GM15510 (cell line): ENCODE results near the gene MMS19.
A peak's percentile ranks its signal among the peaks of the same experiment; 100 is the strongest.

Source experiments
- POLR2A ChIP-seq: IDR thresholded peaks from 3 replicates; pipeline ENCODE4 v1.6.1; 2011; ENCODE audit warnings: borderline replicate concordance; ENCODE audit not compliant: insufficient read length; ENCODE audit errors: extremely low read depth

MMS19 gene

GRCh38 chr10:97463363-97464132, 34.7 kb downstream of the MMS19 start:
- TF ChIP-seq POLR2A = no peak

- no peak for TF ChIP-seq POLR2A
These were observed 35.9 kb downstream of the MMS19 start for GRCh38 chr10:97462309-97462708.

GRCh38 chr10:97459933-97460332, 38.3 kb downstream of the MMS19 start:
- no peak for TF ChIP-seq POLR2A

- TF ChIP-seq POLR2A = no peak
These were observed 39.1 kb downstream of the MMS19 start for GRCh38 chr10:97459111-97459510.

- TF ChIP-seq POLR2A = no peak
These were observed 41.5 kb downstream of the MMS19 start for GRCh38 chr10:97456686-97457065.

GRCh38 chr10:97456034-97456685, 42.1 kb downstream of the MMS19 start:
- TF ChIP-seq POLR2A = no peak

- TF ChIP-seq POLR2A = no peak
These were observed 43.7 kb downstream of the MMS19 start for GRCh38 chr10:97454330-97455036.

GRCh38 chr10:97452352-97452751, 45.9 kb downstream of the MMS19 start:
- TF ChIP-seq POLR2A = no peak

GRCh38 chr10:97451605-97452004, 46.6 kb downstream of the MMS19 start:
- TF ChIP-seq POLR2A = no peak

GRCh38 chr10:97450828-97451227, 47.4 kb downstream of the MMS19 start:
- TF ChIP-seq POLR2A = no peak

- TF ChIP-seq POLR2A = peak; percentile 91
These were observed 52.2 kb downstream of the MMS19 start, which contains the start of the genes EXOSC1 and ZDHHC16 for GRCh38 chr10:97445722-97446639. TSS of gene EXOSC1 (minus strand) at chr10:97446006. CDS start at chr10:97445985, 21 bp downstream. TSS of gene ZDHHC16 (plus strand) at chr10:97446175. CDS start at chr10:97451676, 5,501 bp downstream.

- no peak for TF ChIP-seq POLR2A
These were observed 52.9 kb downstream of the MMS19 start for GRCh38 chr10:97445357-97445721.

GRCh38 chr10:97444212-97444611, 54.0 kb downstream of the MMS19 start:
- no peak for TF ChIP-seq POLR2A

GRCh38 chr10:97442277-97442676, 55.9 kb downstream of the MMS19 start:
- TF ChIP-seq POLR2A = no peak
